GM19035 (cell line): ENCODE data around the gene DNM1L.

Source experiments
- ATAC-seq: cut with Tn5 transposase; IDR thresholded peaks from one replicate; pipeline ENCODE4 v1.9.1; 2021; ENCODE audit not compliant: unreplicated experiment

Gene DNM1L

DNA sequence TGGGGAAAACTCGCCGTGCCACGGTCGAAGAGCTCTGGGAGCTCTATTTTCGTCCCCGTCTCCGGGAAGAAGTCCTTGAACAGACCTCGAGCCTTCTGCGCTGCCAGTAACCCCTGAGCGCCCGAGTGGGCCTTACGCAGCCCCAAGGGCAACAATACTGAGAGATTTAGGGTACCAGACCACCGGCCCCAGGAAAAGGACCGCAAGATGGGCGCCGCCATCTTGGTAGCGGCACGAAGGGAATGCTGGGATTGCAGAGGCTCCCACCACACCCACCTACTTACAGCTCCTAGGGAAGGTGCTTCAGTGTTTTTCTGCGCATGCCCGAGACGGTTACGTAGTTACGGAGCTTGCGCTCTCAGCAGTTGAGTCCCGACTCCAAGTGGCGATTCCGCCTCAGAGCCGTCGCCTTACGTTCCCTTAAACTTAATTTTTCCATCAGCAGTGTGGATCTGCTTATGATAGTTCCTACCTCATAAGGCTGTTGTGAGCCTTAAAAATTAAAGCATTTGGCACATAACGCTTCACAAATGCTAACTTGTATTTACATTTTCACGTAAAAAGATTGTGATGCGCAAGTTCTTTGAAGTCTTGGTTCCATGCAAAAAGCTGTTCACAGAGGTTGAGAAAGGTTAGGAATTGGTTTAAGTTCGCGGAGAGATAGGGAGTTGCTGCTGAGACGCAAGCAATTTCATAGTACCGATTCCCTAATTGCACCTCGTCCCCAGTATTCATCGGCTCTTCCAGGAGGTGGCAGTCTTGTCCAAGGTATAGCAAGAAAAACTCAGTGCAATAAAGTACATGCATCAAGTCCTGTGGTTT is 76.8 kb downstream of the DNM1L start, which contains the start of gene YARS2:
TSS of gene YARS2 (minus strand) at position 244 of the 822 bp plus-strand sequence. CDS start at position 221, 23 bp downstream.
- peak; percentile 91 for ATAC-seq

DNA sequence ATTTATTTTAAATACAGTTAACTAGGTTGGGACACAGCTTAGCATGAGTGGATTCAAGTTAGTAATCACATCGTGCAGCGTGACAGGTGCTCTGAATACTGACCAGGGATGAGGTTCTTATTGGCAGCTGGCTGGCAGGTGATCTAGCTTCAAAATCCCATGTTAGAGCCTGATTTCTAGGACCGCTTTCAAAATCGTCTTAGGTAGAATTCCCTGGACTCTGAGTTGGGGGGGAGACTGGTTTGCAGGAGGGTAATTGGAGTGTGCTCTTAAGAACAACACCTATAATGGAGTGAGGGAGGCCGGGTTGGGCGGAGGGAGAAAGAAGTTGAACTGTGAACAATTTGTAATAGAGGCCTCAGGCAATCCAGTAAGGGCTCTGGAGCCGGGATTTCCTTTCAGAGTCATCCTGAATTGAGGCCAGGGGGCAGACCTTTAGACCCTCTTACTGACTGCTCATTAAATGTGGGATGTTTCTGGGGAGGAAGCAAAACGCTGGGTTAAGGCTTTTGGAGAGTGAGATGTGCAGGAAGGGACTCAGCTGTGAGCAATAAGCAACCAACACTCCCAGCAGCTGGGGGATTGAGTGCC is 77.5 kb downstream of the DNM1L start:
- ATAC-seq: no peak

GRCh38 chr12:32757157-32757556 is 78.1 kb downstream of the DNM1L start:
- ATAC-seq: no peak

GRCh38 chr12:32761716-32762115 is 82.6 kb downstream of the DNM1L start:
- no peak for ATAC-seq

DNA sequence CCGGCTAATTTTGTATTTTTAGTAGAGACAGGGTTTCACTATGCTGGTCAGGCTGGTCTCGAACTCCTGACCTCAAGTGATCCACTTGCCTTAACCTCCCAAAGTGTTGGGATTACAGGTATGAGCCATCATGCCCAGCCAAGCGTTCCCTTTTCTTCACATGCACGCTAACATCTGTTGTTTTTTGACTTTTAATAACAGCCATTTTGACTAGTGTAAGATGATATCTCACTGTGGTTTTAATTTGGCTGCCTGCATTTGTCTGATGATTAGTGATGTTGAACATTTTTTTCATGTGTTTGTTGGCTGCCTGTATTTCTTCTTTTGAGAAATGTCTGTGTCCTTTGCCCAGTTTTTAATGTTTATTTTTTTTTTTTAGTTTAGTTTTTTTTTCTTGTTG is 86.8 kb downstream of the DNM1L start:
- ATAC-seq: no peak

GRCh38 chr12:32768518-32768917 is 89.4 kb downstream of the DNM1L start:
- ATAC-seq: no peak

DNA sequence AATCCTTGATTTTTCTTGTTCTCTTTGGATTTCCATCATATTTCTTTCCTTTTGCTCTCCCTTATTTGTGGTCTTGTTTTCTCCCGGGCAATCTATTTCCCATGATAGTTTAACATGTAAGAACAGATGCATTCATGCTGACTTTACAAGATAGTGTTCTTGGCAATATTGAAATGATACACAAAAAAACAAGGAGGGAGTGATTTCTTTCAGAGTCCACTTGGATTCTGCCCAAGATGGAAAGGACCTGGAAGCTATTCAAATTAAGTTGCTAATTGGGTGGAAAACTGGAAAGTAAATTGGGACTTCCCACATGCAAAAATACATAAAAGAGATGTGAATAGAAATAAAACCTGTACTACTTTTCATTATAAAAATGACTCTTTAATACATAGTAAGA is 91.0 kb downstream of the DNM1L start:
- no peak for ATAC-seq

- no peak for ATAC-seq
Measured at GRCh38 chr12:32773691-32774090, 94.6 kb downstream of the DNM1L start.

DNA sequence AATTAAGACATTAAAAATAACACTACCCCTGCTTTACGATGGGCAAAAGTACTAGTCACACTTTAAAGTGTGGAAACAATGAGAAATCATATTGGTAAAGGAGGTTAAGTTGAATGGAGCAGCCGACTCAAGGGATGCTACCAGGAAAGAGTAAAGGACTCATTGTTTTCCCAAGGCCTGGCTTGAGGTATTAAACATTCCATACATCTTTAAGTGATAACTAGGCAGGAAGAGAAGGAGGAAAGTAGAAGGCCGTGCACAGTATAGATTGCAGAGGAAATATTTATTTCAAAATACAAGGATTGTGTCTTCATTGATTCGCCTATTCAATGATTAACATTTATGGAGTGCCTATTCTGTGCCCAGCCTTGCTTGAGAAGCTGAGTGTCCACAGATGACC is 97.2 kb downstream of the DNM1L start:
- no peak for ATAC-seq

DNA sequence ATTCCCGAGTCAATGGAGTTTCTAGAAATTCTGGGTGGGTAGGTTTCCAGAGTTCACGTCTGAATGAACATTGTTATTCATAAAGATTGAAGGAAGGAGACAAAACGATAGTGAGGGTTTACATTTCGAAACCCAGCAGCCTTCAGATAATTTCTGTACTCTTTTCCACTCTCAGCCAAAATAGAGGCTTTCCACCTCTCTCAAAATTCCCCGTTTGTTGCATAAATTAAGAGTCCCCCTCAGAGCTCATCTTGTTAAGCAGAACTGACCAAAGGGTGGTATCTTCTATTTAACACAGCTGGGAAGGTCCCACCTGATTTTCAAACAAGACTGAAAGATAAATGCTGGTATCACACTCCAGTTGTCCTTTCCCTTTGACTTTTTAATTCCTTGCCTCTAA is 98.1 kb downstream of the DNM1L start:
- peak; percentile 61 for ATAC-seq

DNA sequence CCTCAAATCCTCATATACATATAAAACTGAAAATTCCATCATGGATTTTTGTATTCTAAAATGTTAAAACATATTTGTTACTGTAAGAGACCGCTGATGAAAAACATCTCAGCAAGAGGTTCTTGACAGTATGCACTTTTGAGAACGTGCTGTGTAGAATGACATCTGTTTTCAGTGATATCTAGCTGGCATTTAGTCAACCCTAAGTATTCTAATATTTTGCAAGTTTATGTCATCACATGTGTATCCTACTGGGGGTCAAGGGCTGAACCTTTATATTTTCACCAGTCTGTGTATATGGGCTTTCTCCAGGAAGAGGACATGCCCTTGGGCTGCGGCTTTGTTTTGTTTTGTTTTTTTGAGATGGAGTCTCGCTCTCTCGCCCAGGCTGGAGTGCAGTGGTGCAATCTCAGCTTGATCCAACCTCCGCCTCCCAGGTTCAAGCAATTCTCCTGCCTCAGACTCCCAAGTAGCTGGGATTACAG is 98.6 kb downstream of the DNM1L start:
- ATAC-seq: no peak

GRCh38 chr12:32780071-32780470 is 101.0 kb downstream of the DNM1L start:
- no peak for ATAC-seq

GRCh38 chr12:32783029-32783428 is 103.9 kb downstream of the DNM1L start:
- no peak for ATAC-seq

- no peak for ATAC-seq
Measured at GRCh38 chr12:32785557-32785956, 106.5 kb downstream of the DNM1L start.

DNA sequence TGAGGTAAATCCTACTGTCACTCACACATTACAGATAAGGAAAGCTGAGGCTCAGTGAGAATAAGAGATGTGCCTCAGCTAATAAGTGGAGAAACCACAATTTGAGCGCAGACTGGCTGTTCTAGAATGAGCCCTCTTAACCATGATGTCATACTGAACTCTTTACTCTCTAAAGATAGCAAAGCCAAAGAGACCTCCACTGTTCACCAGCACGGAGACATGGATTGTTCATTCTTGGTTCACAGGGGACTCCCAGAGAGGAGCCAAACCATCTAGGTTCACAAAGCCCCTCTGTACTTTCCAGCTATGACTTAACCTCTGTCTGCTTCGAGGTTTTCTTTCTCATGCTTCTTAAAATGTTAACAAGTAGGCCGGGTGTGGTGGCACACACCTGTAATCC is 109.3 kb downstream of the DNM1L start:
- ATAC-seq: no peak

DNA sequence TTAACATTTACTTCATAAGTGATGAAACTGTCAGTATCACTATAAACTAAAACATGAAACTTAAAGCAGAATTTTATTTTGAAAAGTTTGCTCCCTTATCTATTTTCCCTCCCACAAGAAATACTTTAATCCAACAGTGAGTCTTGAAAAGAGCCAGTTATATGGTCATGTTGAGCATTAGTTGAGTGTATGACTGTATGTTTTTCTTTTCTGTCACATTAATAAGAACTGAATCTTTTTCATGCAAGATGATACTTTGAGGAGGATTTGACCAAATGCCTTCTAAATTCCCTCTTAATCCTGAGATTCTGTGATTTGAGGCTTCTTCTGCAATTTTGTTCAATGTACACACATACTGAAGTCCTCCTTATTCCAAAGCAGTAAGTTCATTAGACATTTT is 110.3 kb downstream of the DNM1L start:
- ATAC-seq: no peak

DNA sequence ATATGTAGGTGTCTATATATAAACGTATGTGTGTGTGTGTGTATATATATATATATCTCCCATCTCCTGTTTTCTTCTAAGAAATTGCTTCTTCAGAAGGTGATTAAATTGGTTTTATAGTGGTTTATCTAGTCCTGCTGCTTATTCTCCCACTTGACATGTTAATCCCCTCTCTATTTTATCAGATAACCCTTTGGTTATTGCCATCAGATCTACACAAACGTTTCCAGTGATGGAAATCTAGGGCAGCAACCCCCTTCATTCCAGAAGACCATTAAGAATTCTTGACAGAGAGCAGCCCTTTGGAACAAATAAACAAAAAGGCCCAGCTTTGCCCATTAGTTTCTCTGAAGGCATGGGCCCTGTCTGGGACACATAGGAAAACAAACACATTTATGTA is 110.8 kb downstream of the DNM1L start:
- no peak for ATAC-seq

- no peak for ATAC-seq
Measured at GRCh38 chr12:32794281-32794680, 115.2 kb downstream of the DNM1L start.
